ENCODE results near the gene COL4A1.

COL4A1 gene

GRCh38 chr13:110217811-110218210 lies 89.1 kb downstream of the COL4A1 start:
- DNase-seq (ENCODE audit: low read depth), result no peak

- DNase-seq (ENCODE audit: low read depth), result no peak
Measured at GRCh38 chr13:110217085-110217484, 89.9 kb downstream of the COL4A1 start.

GRCh38 chr13:110216398-110217041 lies 90.4 kb downstream of the COL4A1 start:
- DNase-seq (ENCODE audit: low read depth), result no peak

DNA sequence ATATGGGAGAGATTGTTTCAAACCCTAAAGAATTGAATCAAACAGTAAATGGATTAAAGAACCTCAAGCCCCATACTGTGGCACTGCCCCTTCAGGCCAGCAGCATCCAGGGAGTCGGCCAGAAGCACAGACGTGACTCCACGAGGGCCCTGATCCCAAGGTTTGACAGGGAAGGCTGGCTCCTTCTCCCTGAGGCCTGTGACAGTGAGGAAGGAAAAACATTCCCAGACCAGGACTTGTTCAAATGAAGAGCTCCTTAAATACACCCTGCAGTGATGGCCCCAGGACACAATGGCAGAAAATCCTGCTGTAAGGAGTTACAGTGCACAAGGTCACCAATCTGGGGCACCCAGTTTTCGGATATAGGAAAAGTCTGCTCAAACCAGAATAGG lies 91.0 kb downstream of the COL4A1 start:
- DNase-seq (ENCODE audit: low read depth), result no peak

DNA sequence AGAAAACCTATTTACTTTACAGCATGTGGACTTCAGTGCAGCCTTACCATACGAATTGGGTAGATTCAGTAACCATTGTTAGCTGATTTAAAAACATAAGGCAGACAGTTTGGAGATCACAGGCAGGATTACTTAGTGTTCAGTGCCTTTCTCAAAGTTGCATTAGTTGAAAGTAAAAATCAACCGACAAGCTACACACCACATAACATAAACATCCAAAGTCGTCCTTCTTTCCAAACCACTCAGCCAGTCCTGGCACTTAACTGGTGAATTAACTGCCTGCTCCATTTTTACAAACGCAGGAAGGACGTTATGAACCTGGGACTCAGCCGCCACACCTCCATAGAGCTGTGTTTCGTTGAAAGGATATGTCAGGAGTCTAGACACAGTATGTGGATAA lies 91.4 kb downstream of the COL4A1 start:
- no peak for DNase-seq (ENCODE audit: low read depth)

- no peak for DNase-seq (ENCODE audit: low read depth)
Measured at GRCh38 chr13:110214637-110215036, 92.3 kb downstream of the COL4A1 start.

DNA sequence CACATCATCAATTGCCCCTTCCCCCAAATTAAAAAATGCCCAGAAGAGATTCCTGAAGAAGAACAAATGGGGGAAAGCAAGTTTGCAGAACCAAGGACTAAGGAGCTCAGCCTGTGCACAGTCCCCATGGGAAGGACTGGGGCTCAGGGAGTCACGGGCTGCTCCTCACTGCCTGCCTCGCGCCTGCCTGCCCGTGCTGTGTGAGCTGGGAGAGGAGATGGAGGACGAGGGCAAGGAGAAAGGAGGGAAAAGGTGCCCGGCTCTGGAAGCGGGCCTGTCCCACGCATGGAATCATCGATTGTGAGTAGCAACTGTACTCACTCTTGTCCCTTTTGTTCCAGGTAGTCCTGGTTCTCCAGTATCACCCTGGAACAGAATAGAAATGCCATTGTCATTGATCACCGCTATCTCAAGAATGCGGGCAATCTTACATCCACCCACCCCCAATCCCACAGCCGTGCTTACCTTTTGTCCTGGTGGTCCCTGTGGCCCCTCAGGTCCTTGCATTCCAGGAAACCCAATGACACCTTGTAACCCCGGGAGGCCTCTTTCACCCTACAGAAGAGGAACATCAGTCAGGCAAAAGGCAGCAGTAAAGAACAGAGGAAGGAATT lies 93.4 kb downstream of the COL4A1 start:
- no peak for DNase-seq (ENCODE audit: low read depth)

DNA sequence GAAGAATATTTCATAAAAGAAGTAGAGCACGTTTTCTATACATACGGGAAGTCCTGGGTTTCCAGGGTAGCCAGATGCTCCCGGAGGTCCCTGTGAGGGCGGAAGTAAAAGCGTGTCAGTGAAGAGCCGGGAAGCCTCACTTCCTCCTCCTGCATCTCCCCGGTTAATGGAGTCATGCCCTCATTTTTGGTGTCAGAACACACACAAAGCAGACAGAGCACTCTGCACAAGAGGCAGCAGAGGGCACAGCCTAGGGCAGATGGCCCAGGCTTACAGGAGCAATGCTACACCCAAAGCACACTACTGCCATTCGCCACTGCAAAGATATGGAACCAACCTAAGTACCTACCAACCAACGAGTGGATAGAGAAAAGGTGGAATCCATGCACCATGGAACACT lies 94.4 kb downstream of the COL4A1 start:
- no peak for DNase-seq (ENCODE audit: low read depth)

- DNase-seq (ENCODE audit: low read depth), result no peak
Measured at GRCh38 chr13:110211735-110212134, 95.2 kb downstream of the COL4A1 start.

DNA sequence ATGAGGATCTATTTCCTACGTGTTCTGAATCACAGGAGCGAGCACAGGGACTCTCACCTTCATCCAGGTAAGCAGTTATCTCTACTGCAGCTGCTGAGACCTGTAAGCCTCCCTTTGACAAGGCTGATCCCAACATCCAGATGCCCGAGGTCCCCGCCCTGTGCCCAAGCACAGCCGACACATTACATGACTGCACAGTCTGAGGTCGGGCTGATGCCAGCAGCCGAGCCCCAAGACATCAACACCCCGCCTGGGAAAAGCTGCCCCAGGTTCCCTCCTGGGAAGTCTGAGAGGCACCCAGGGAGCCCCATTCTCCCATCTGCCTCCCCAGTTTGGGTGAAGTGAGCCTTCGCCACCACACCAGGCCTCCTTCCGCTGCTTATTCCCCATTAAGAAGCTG lies 95.9 kb downstream of the COL4A1 start:
- no peak for DNase-seq (ENCODE audit: low read depth)

- DNase-seq (ENCODE audit: low read depth), result no peak
Measured at GRCh38 chr13:110210604-110210985, 96.4 kb downstream of the COL4A1 start.

DNA sequence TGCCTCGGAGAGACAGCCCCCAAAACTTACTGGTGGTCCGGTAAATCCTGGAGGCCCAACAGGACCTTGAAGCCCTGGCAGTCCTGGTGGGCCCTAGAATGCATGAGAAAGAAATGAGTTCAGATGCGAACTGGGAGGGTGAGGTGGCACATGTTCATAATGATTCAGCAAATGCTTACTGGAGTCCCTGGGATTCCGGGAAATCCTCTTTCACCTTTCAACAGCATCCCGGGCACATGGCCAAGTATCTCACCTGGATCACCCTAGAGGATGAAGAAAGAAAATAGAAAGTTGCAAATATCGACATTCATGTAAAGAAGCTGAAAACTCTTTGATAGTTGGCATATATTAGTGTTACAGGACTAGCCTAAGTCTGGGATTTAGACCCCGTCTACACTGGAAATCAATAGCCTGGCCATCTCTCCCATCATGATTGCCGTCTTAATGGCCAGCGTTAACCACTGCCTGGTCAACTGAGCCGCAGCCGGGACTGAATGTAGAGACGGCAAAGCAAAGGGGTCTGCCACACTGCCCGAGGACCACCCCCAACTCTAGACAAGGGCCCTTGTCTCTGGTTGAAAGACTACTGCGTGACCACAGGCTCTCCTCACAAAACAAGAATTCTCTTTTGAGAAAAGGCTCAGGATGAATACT lies 96.9 kb downstream of the COL4A1 start:
- DNase-seq (ENCODE audit: low read depth), result no peak

DNA sequence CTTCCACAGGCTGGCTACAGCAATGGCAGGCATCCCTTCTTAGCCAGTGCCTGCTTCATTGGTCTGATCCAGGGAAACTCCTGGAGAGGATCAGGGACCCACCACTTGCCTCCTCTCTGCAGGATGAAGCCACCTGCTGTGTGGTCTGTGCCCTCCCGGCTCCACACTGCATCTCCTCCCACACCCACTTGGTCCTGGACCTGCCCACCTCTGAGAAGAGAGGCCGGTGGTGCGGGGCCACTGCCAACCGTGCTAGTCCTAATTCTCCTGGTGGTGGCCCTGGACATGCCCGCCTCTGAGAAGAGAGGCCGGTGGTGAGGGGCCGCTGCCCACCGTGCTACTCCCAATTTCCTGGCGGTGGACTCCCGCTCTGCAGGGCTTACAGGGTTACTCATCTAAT lies 98.8 kb downstream of the COL4A1 start:
- DNase-seq (ENCODE audit: low read depth), result no peak

GRCh38 chr13:110206996-110207395 lies 100.0 kb downstream of the COL4A1 start:
- DNase-seq (ENCODE audit: low read depth), result no peak

GRCh38 chr13:110206185-110206584 lies 100.8 kb downstream of the COL4A1 start:
- DNase-seq (ENCODE audit: low read depth), result no peak

DNA sequence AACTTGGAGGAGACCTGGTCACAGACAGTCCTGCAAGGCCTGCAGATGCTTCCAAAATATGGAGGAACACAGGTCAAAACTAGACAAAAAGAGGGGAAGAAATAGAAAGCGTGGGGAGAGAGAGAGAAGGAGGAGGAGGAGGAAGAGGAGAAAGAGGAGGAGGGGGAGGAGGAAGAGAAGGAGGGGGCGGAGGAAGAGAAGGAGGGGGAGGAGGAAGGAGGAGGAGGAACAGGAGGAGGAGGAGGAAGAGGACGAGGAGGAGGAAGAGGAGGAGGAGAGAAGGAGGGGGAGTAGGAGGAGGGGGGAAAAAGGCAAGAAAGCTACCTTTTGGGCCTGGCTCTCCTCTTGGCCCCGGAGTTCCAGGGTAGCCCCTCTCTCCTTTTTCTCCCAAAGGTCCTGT lies 105.8 kb downstream of the COL4A1 start:
- DNase-seq (ENCODE audit: low read depth), result no peak

DNA sequence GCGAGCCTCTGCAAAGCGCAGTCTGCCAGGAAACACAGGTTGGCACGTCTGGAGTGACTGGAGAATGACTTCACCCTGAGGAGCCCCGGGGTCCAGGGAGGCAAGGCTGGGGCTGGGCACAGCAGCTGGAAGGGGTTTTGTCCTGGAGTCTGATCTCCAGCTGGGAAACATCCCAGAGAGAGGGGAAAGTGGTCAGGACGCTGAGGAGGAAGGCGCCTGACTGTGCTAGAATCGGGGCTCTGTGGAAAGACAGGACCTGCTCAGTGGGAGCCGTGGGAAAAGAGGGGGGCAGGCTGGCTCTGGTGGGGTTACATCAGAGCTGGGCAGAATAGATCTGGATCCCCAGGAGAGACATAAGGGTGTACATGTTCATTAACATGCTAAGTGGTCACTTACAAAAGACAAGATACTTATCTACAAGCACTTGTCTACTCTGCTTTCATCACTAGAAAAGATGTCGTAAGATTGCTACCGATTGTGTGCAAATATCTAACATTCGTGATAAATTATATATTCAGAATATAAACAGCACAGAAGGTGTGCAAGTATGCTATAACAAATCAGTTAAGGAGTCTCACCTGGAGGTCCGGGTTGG lies 106.6 kb downstream of the COL4A1 start:
- no peak for DNase-seq (ENCODE audit: low read depth)

DNA sequence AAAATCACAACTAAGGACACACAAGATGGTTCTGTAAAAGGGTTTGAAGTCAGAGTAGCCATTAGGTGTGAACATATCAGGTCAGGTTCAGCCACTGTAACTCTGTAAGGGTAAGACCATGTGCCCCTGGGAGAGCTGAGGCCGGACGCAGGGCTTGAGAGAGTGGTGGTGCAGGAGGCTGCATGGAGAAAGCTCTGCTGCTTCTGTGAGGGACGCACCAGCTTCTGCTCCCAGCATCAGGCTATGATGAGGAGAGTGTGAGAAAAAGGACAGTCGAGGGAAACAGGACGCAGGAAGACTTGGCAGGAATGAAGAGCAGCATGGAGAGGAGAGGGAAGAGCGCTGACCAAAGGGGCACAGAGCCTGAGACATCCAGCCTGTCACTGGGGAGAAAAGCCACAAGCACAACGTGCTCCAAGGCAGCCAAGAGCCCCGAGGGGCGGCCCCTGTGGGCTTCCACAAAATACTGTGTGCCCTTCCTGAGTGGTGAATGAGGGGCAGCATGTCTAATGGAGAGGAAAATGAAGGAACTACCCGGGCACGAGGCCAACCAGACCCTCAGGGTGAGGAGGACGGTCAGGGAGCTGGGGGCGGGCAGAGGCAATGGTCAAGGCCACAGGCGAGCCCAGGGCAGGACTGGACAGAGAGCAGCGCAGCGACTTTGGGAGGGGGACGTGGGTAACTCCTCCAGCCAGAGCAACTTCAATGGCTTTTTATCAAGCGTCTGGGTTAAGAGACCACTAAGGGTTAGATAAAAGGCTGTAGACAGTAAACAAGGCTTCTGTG lies 107.7 kb downstream of the COL4A1 start:
- no peak for DNase-seq (ENCODE audit: low read depth)

DNA sequence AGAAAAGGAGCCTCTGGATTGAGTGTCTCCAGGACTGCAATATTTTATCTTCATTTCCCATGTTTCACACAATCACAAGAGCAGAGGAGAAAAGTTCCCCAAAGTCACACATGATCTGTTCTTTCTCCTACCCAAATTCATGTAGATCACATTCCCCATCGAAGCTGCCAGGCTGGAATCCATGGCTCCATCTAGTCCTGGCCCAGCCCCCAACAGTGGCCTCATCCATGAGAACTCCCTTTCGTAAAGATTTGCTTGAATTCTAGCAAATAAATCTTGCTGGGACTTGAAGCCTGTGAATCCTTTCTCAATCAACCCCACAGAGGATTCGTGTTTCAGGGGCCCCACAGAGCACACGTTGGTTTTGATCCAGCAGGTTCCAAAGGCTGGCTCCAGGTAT lies 109.5 kb downstream of the COL4A1 start:
- DNase-seq (ENCODE audit: low read depth), result no peak

GRCh38 chr13:110197026-110197425 lies 109.9 kb downstream of the COL4A1 start:
- DNase-seq (ENCODE audit: low read depth), result no peak

DNA sequence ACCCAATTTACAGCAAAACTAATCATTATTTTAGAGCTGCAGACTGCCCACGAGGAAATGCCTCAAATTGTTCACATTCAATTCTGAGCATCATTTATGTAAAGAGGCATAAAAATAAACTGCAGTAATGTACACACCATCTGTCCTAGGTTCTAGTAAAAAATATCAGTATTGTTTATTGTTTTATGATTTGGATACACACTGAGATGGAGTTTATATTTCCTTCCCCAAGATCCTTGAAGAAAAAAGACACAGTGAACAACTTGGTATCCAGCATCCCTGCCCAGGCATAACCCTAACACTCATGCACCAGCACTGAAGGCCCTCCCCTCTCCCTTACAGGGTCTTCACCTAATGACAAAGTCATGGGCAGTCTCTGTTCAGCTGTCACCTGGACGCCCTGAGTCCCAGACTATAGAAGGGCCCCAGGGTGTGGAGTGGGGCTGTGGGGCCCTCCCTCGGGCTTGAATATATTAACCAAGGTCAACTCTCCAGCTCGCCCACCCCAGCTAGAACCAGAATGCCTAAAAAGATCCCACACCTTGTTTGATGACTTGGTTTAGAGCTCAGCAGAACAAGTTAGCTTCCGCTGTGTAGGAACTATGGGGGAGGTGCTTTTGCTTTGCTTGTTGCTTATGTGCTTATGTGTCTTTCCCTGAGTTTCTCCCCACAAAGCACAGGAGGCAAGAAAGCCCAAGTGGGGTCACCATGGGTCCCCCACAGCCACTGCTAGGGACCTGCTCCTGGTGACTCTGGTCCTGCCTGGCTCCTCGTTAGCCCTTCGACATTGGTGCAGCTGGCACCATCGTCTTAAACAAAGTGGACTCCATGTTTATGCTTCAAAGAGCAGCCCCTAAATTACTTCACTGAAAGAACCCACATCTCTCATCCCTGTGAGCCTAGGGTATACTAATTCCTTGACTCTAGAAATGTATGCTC lies 111.1 kb downstream of the COL4A1 start:
- DNase-seq (ENCODE audit: low read depth), result no peak

Measured in HS-5 (cell line).